Measurements from ENCODE around the gene IFNL3.
A peak's percentile ranks its signal among the peaks of the same experiment; 100 is the strongest.
"Not testable (repeated sequence)": the region's sequence is repeated elsewhere in the genome, so short reads cannot be mapped to it uniquely, and the experiment has no call there.

Gene IFNL3

DNA sequence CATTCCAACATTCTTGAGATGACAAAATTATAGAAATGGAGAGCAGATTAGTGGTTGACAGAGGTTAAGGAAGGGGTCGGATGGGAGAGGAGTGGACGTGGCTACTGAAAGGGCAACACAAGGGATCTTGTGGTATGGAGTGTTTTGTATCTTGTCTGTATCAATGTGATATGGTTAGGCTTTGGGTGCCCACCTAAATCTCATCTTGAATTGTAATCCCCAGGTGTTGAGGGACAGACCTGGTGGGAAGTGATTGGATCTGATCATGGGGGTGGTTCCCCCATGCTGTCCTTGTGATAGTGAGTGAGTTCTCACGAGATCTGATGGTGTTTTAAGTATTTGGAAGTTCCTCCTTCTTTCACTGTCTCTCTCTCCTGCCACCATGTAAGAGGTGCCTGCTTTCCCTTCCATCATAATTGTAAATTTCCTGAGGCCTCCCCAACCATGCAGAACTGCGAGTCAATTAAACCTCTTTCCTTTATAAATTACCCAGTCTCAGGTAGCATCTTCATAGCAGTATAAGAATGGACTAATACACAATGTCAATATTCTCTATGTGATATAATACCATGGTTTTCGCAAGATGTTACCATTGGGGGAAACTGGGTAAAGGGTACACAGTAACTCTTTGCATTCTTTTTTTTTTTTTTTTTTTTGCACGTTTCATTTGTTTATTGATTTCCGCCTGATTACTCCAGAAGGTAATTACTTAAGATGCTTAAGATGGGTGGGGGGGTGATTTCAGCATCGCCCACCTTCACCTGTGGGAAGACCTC is 8.8 kb upstream of the IFNL3 start:
- no peak for DNase-seq (ENCODE audit: low spot score)

DNA sequence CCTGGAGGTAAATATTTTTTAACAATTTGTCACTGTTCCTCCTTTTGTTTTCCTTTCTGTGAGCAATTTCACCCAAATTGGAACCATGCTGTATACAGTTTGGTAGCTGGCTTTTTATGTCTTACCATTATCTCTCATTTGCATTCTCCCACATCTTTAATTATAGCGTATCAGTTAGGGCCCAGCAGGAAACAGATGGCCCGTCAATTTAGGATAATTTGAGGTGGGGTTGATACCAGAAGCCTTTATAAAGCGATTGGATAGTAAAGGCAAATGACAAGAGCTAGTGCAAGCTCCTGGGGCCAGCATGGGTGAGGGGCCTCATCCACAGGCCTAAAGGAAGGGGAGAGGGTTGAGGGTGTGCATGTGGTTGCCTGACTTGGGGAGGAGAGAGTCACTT is 7.7 kb upstream of the IFNL3 start:
- no peak for DNase-seq (ENCODE audit: low spot score)

DNA sequence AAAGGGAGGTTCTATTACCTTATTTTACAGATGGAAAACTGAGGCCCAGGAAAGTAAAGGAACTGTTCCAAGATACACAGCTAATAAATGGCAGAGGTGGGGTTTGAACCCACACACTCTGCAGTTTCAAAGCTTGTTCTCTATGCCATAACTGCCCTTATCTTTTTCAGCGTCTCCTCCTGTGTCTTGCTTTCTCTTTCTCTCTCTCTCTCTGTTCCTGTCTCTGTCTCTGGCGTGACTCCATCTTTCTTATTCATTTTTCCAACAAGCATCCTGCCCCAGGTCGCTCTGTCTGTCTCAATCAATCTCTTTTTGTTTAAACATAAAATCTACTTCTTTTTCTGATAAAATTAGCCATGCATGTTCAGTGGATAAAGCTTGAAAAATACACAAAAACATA is 7.0 kb upstream of the IFNL3 start:
- no peak for DNase-seq (ENCODE audit: low spot score)

DNA sequence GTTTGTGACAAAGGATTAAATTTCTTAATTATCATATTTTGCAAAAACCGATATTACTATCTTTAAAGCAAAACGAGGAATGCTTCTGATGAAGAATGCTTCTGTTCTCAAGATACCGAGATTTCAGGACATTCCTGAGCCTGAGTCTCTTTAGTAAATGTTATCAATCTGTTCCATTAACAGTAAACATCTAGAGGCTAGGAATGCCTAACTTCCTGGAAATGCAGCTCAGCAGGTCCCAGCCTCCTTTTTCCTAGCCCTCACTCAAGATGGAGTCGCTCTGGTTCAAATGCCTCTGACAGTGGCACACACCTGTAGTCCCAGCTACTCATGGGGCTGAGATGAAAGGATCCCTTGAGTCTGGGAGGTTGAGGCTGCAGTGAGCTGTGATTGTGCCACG is 6.3 kb upstream of the IFNL3 start:
- DNase-seq (ENCODE audit: low spot score), result no peak

DNA sequence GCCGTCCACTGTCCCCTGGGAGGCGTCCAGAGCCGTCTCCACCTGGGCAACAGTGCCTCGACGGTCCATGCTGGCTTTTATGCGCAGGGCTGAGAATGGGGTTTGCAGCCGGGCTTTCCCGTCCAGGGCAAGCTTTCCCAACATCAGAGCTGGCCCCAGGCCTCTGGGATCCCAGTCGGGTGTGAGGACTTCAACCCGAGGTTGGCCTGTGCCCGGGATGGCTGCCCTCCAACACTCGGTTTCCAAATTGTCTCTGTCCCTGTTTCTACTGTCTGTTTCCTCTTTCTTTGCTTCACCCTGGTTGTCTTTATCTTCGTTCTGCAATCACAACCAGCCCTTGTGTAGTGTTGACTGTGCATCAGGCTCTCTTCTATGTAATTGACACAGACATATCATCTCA is 4.0 kb upstream of the IFNL3 start, which contains the start of gene IFNL4:
Gene IFNL4 (minus strand): TSS at position 51 of the 400 bp plus-strand sequence.
- DNase-seq (ENCODE audit: low spot score), result no peak

DNA sequence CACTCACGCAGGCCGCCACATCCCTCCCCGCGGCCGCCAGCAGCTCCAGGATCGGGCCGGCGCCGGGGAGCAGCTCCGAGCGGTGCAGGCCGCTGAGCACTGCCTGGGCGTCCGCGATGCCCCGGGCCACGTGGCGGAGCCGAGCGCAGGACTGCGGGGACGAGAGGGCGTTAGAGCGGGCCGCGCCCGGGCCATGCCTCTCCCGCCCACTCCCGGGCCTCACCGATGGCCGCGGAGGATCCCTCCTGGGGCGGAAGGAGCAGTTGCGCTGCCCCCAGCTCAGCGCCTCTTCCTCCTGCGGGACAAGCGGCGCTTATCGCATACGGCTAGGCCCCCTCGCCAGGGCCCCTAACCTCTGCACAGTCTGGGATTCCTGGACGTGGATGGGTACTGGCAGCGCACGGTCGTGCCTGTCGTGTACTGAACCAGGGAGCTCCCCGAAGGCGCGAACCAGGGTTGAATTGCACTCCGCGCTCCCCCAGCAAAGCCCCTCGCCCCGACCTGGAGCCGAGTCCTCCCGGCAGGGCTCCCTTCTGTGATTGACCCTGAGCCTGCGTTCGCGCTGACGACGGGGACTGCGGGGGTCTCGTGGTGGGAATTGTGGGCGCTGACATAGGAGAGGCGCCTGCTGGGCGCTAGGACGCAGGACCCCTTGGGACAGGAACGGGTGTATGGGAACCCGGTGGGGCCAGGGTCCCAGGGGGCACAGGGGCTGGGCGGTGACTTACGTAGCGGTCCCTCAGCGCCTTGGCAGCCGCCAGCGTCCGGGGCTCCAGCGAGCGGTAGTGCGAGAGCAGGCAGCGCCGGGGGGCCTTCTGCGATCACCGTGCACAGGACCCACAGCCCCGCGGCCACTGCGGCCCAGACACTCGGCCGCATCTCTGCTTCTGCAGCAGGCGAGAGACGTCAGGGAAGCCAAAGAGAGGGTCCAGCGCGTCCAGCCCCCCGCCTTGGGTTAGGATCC is 3.2 kb upstream of the IFNL3 start:
- DNase-seq (ENCODE audit: low spot score), result peak; percentile 34

DNA sequence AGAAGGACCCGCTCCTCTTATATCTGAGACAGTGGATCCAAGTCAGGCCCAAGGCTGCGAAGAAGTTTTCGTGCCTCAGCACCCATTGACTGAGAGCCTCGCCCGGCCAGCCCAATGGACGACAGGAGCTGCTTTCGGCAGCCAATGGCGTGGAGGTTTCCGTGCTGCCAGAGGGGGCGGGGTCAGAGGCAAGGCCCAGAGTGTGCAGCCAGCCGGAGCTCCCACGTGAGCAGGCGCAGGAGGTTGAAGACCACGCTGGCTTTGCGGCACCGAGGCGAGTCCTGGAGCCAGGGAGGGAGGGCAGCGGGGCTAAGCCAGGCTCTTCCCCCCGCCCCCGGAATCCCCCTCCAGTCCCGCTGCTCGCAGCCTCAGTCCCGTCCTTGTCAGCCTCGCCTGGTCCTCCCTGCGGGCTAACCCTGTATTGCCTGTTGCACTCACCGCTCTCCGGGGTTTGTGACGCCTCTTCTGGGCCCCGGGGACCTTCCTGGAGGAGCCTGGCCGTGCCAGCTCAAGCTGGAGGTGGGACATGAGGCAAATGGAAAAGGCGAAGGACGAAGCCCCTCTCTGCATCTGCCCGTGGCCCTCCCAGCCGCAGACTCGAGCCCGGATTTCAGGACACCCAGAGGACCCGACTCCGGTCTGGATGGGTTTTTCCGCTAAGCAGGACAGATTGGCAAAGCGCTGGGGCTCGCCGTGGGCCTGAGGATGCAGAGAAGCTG is 2.3 kb upstream of the IFNL3 start:
- no peak for DNase-seq (ENCODE audit: low spot score)

DNA sequence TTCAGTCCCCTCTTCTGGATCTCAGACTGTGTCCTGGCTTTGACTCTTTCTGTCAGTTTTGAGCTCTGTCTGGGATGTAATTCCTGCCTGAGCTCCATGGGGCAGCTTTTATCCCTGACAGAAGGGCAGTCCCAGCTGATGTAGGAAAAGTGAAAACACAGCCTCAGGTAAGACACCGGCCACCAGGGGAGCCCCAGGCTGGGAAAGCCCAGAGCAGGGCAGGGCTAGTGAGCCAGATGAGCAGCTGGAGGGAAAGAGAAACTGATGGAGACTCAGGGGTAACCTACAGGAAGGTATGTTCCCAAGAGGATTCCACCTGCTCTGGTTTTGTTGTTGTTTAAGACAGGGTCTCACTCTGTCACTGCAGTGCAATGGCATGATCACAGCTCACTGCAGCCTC is 360 bp upstream of the IFNL3 start:
- DNase-seq (ENCODE audit: low spot score), result not testable (repeated sequence)

DNA sequence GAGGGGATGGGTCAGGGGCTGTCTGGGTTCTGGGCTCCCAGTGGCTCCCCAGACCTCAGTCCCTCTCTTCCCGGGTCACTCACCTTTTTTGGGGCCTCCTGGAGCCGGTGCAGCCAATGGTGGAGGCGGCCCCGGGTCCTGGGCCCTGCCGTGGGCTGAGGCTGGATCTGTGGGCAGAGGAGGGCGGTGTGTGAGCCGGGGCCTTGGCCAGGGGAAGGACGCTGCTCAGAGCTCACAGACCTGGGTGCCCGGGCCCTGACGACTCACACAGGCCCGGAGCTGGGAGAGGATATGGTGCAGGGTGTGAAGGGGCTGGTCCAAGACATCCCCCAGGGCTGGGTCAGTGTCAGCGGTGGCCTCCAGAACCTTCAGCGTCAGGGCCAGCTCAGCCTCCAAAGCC is 1.1 kb downstream of the IFNL3 start:
- DNase-seq (ENCODE audit: low spot score), result not testable (repeated sequence)

DNA sequence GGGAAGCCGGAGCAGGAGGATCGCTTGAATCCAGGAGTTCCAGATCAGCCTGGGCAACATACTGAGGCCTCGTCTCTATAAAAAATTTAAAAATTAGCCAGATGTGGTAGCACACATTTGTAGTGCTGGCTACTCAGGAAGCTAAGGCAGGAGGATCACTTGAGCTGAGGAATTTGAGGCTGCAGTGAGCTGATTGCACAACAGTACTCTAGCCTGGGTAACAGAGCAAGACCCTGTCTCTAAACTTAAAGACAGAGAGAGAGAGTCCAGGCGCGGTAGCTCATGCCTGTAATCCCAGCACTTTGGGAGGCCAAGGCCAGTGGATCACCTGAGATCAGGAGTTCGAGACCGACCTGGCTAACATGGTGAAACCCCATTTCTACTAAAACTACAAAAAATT is 4.4 kb downstream of the IFNL3 start:
- DNase-seq (ENCODE audit: low spot score), result no peak

DNA sequence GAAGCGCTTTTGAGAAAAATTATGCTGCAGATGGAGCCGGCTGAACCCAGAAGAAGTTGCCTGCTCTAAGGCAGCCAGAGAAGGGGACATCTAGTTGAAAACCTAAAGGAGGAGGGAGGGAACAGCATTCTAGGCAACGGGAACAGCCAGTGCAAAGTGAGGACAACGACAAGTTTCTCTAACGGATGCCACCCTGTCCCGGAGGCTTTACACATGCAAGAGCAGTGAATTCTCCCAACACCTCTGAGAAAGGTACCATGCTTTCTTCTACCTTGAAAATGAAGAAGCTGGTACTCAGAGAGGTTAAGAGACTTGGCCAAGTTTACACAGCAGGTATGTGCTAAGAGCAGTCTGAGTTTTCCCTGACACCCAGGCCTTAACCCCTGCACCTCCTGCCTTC is 5.9 kb downstream of the IFNL3 start:
- DNase-seq (ENCODE audit: low spot score), result no peak

DNA sequence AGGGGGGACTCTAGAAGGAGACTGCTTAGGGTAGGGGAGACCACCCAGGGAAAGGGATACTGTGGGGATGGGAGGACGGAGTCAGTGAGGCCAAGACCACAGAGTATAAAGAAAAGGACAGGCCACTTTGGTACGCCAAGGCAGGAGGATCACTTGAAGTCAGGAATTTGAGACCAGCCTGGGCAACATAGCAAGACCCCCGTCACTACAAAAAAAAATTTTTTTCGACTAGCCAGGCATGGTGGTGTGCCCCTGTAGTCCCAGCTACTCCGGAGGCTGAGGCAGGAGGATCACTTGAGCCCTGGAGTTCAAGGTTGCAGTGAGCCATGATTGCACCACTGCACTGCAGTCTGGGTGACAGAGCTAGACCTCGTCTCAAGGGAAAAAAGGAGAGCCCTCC is 6.6 kb downstream of the IFNL3 start:
- no peak for DNase-seq (ENCODE audit: low spot score)

DNA sequence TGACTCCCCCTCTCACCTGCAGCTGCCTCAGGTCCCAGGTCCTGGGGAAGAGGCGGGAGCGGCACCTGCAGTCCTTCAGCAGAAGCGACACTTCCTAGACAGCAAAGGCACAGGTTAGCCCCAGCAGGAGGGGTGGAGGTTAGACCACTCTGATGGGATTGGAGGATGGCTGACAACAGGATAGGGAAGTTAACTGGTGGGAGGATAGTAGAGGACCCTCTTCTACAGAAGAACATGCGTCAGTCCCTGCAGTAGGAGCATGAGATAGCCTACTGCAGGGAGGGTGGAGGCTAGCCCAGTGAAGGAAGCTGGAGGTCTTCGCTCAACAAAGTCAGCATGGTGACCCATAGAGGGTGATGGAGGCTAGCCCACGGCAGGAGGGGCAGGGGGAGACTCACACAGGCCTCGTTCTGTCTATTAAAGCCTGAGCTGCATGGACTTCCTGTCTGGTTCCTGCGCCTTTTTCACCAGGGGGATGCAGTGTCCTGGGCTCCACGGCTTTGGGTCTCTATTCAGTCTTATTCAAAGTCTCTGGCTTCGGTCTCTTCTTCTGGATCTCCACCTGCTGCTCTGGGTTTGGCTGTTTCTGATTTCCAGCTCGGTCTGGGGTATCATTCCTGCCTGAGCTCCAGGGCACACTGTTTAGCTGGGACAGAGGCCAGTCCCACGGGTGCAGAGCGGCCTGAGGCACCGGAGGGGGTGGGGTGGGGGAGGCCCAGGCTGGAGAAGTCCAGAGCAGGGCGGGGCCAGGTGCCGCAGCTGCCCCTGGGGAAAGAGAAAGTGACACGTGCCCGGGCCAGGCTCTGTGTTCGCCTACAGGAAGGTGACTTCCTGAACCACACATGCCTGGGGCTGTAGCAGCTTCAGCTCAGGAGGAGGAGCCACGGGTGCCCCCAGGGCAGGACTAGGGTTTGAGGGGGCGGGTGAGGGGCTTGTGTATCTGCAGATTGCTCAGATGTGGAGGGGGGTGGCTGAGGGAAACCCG is 7.3 kb downstream of the IFNL3 start:
- no peak for DNase-seq (ENCODE audit: low spot score)

DNA sequence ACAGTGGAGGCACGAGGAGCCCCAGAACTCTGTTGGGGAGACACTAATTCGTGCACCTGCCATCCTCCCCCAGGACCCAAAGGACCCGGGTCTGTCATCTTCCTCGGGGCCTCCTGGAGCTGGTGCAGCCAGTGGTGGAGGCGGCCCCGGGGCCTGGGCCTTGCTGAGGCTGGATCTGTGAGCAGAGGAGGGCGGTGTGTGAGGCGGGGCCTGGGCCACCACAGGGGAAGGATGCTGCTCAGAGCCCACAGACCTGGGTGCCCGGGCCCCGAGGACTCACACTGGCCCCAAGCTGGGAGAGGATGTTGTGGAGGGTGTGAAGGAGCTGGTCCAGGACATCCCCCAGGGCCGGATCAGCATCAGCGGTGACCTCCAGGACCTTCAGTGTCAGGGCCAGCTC is 8.3 kb downstream of the IFNL3 start:
- DNase-seq (ENCODE audit: low spot score), result no peak

DNA sequence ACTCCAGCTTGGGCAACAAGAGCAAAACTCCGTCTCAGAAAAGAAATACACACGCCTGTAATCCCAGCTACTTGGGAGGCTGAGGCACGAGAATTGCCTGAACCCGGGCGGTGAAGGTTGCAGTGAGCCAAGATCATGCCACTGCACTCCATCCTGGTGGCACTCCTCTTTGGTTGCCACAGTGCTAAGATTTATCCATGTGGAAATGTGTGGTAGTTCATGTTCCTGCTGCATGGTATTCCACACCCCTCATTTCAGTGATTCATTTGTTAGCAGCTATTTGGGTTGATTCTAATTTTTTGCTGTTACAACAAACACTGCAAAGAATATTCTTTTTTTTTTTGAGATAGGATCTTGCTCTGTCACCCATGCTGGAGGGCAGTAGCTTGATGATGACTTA is 12.1 kb downstream of the IFNL3 start:
- DNase-seq (ENCODE audit: low spot score), result no peak

DNA sequence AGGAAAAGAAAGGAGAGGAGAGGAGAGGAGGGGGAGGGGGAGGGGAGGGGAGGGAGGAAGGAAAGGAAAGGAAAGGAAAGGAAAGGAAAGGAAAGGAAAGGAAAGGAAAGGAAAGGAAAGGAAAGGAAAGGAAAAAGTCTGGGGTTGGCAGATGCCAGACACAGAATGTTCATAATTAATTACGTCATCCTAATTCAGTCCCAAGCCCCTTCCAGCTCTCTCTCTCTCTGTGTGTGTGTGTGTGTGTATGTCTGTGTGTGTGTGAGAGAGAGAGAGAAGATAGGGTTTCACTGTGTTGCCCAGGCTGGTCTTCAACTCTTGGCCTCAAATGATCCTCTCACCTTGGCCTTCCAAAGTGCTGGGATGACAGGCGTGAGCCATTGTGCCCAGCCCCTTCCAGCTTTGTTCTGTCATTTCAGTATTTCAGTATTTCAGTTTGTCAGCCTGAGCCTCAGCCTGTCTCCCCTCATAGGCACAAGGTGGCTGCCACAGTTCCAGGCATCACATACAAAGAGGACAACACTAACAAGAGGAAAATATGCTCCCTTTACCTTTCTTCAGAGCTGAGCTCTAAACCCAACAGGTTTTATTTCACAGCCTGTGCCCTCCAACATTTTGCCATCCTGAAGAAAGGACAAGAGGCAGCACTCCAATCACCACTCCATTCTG is 14.6 kb downstream of the IFNL3 start:
- no peak for DNase-seq (ENCODE audit: low spot score)

DNA sequence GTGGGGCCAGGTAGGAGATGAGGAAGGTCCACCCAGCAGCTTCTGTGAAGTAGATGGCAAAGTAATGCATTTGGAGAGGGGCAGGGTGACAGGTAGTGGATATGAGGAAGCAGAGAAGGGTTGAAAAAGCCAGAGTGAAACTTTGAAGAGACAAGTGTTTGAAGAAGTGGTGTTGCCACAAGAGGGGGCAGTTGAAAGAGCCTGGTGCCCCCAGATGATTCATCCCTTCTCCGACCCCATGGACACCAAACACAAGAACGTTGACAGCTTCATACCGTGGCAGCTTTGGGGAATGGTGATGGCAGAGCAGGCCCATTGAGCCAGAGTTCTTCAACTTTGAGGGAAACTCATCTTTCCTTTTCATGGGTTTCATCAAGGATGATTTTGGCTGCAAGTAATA is 19.9 kb downstream of the IFNL3 start:
- no peak for DNase-seq (ENCODE audit: low spot score)

DNA sequence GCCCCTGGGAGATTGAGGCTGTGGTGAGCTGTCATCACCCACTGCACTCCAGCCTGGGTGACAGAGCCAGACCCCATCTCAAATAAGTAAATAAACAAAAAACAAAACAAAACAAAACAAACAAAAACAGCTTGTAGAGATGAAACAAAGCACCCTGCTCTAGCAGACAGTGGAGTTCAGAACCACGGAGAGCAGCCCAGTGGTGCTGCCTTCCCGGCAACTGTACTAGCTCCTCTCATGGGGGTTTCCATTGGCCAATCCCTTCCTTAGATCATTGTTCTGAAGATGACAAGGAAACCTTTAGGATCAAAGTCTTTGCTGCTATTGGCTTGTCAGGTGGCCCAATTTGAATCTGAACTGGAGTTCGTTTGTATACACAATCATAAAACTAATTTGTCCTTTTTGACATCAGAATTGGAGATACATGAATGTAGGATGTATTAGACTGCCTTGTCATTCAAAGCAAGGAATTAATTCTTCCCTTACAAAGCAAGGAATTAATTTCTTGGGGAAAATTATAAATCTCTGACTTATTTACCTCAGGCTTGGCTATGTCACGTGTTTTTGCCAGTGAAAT is 21.0 kb downstream of the IFNL3 start:
- peak; percentile 55 for DNase-seq (ENCODE audit: low spot score)

DNA sequence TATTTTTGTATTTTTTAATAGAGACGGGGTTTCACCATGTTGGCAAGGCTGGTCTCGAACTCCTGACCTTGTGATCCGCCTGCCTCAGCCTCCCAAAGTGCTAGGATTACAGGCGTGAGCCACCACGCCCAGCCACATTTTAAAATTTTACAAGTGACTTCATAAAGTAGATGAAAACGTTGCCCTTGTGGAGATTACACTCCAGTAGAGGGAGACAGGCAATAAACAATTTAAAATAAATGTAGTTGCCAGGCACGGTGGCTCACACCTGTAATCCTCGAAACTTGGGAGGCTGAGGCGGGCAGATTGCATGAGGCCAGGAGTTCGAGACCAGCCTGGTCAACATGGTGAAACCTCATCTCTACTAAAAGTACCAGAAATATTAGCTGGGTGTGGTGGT is 25.7 kb downstream of the IFNL3 start:
- DNase-seq (ENCODE audit: low spot score), result not testable (repeated sequence)
